HepG2 (cell line): Measurements from ENCODE around the gene MLLT10. TPM values are rescaled to one million over a fixed set of nuclear protein-coding genes. Genes with fewer than 3 reads are reported as not detected.

Experiments used
- ARID3A ChIP-seq: IDR thresholded peaks from 2 replicates; pipeline ENCODE4 v1.6.1; 2012; ENCODE audit warnings: low read depth, low read length, improper control_type of control experiment
- CCDC6 ChIP-seq: sonication (generic); formaldehyde crosslinking; IDR thresholded peaks from 2 replicates; pipeline ENCODE4 v1.8.1; 2022; ENCODE audit warnings: mild to moderate bottlenecking, missing genetic modification reagents, moderate library complexity
- CREB3 ChIP-seq: sonication (generic); formaldehyde crosslinking; IDR thresholded peaks from 2 replicates; pipeline ENCODE4 v1.5.0; 2020; ENCODE audit warnings: missing genetic modification reagents
- DMTF1 ChIP-seq: sonication (generic); formaldehyde crosslinking; IDR thresholded peaks from 2 replicates; pipeline ENCODE4 v1.4.0; 2020; ENCODE audit warnings: mild to moderate bottlenecking, missing genetic modification reagents
- MTA1 ChIP-seq: sonication (generic); formaldehyde crosslinking; IDR thresholded peaks from 2 replicates; pipeline ENCODE4 v1.4.0; 2020; ENCODE audit warnings: missing genetic modification reagents, mild to moderate bottlenecking, borderline replicate concordance
- NCOA2 ChIP-seq: sonication (generic); formaldehyde crosslinking; IDR thresholded peaks from 2 replicates; pipeline ENCODE4 v1.8.0; 2022; ENCODE audit warnings: inconsistent platforms
- NONO ChIP-seq, 2 experiments: fragments of 450-650 bp in 1 of 2; sonication (generic) in 1 of 2; formaldehyde crosslinking in 1 of 2; IDR thresholded peaks in 1 of 2; conservative IDR thresholded peaks in 1 of 2; 2 replicates each; pipeline versions ENCODE4 v1.6.1 to v1.8.0; 2017 to 2022; ENCODE audit warnings: mild to moderate bottlenecking in 1 of 2, missing genetic modification reagents in 1 of 2, moderate library complexity in 1 of 2
- PRDM10 ChIP-seq: sonication (generic); formaldehyde crosslinking; IDR thresholded peaks from 2 replicates; pipeline ENCODE4 v1.4.0; 2020; ENCODE audit warnings: low read depth, missing genetic modification reagents
- YY1 ChIP-seq: IDR thresholded peaks from 2 replicates; pipeline ENCODE4 v1.6.1; 2011; ENCODE audit warnings: low read length, low read depth, moderate library complexity, mild to moderate bottlenecking; ENCODE audit not compliant: insufficient read depth, insufficient replicate concordance
- ZC3H4 ChIP-seq: sonication (generic); formaldehyde crosslinking; IDR thresholded peaks from 2 replicates; pipeline ENCODE4 v1.4.0; 2020; ENCODE audit warnings: missing genetic modification reagents, borderline replicate concordance
- ZNF3 ChIP-seq: IDR thresholded peaks from 2 replicates; pipeline ENCODE4 v1.7.0; 2017; ENCODE audit warnings: inconsistent platforms
- ZNF547 ChIP-seq: sonication (generic); formaldehyde crosslinking; IDR thresholded peaks from 2 replicates; pipeline ENCODE4 v1.5.1; 2020; ENCODE audit warnings: mild to moderate bottlenecking, missing genetic modification reagents
- ZNF644 ChIP-seq: IDR thresholded peaks from 2 replicates; pipeline ENCODE4 v1.6.1; 2016; ENCODE audit warnings: low read depth
- polyA plus RNA-seq, 8 experiments: library from polyadenylated mRNA; depleted of rRNA in 3 of 8; stranded (reverse) in 7 of 8; unstranded in 1 of 8; fragments of >200 nt; fragmentation: Illumina TruSeq in 4 of 8; extraction: Trizol in 4 of 8; gene quantifications; 2 replicates each; pipeline versions ENCODE4 v1.2.1 to v1.2.3, GENCODE V29; 2011 to 2016; ENCODE audit warnings: low read depth in 4 of 8, missing spikeins in 1 of 8, mixed read lengths in 1 of 8; ENCODE audit not compliant: insufficient read depth in 1 of 8
- total RNA-seq, 5 experiments: library from RNA; depleted of rRNA; stranded (reverse); fragments of >200 nt; fragmentation: Illumina TruSeq; extraction: Trizol; gene quantifications; 2 replicates each; pipeline ENCODE4 v1.2.3, GENCODE V29; 2016; ENCODE audit warnings: low read depth in 1 of 5
- TF ChIP-seq, protein P1 (sequence below): sonication (generic); formaldehyde crosslinking; IDR thresholded peaks from 2 replicates; pipeline ENCODE4 v1.5.0; 2020; ENCODE audit warnings: missing genetic modification reagents, mild to moderate bottlenecking, borderline replicate concordance
- TF ChIP-seq, protein P2 (sequence below): sonication (generic); formaldehyde crosslinking; IDR thresholded peaks from 2 replicates; pipeline ENCODE4 v1.5.1; 2020; ENCODE audit warnings: missing genetic modification reagents, mild to moderate bottlenecking, borderline replicate concordance

MLLT10 gene
- total and polyA plus RNA-seq, 2 of the 13 experiments (the other 11 are each of a cell fraction or from before 2014, with no cell fraction given) = 51.3 to 84.1 TPM

- TF ChIP-seq YY1 = peak; percentile 30
- TF ChIP-seq NCOA2 = no peak
- 0 out of 2 replicates have a peak, but pooled peaks have one; percentile 18 for TF ChIP-seq ZNF3 (CRISPR knock-in tag)
- TF ChIP-seq ZNF644 (CRISPR knock-in tag) = peak; percentile 47; the same call in 1 of the 2 replicates
- TF ChIP-seq ZC3H4 = no peak
- 0 out of 2 replicates have a peak, but pooled peaks have one; percentile 63 for TF ChIP-seq CREB3 (CRISPR knock-in tag)
- TF ChIP-seq PRDM10 (CRISPR knock-in tag) = no peak
- no peak for TF ChIP-seq DMTF1 (CRISPR knock-in tag)
- no peak for TF ChIP-seq NONO (IDR thresholded peaks at IDR 0.05)
- no peak for TF ChIP-seq NONO (CRISPR knock-in tag; conservative IDR thresholded peaks at IDR 0.05)
- TF ChIP-seq, protein P1, sequence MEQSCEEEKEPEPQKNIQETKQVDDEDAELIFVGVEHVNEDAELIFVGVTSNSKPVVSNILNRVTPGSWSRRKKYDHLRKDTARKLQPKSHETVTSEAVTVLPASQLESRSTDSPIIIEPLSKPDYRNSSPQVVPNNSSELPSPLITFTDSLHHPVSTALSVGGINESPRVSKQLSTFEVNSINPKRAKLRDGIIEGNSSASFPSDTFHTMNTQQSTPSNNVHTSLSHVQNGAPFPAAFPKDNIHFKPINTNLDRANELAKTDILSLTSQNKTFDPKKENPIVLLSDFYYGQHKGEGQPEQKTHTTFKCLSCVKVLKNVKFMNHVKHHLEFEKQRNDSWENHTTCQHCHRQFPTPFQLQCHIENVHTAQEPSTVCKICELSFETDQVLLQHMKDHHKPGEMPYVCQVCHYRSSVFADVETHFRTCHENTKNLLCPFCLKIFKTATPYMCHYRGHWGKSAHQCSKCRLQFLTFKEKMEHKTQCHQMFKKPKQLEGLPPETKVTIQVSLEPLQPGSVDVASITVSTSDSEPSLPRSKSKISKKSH (CRISPR knock-in tag) = no peak
- TF ChIP-seq ARID3A = no peak
- no peak for TF ChIP-seq CCDC6 (CRISPR knock-in tag)
- no peak for TF ChIP-seq MTA1 (CRISPR knock-in tag)
- TF ChIP-seq ZNF547 (CRISPR knock-in tag) = 0 out of 2 replicates have a peak, but pooled peaks have one; percentile 53
- TF ChIP-seq, protein P2, sequence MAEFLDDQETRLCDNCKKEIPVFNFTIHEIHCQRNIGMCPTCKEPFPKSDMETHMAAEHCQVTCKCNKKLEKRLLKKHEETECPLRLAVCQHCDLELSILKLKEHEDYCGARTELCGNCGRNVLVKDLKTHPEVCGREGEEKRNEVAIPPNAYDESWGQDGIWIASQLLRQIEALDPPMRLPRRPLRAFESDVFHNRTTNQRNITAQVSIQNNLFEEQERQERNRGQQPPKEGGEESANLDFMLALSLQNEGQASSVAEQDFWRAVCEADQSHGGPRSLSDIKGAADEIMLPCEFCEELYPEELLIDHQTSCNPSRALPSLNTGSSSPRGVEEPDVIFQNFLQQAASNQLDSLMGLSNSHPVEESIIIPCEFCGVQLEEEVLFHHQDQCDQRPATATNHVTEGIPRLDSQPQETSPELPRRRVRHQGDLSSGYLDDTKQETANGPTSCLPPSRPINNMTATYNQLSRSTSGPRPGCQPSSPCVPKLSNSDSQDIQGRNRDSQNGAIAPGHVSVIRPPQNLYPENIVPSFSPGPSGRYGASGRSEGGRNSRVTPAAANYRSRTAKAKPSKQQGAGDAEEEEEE (CRISPR knock-in tag) = no peak
These were observed 10.4 kb upstream of the MLLT10 start (continued) for GRCh38 chr10:21523557-21524008.
